HCT116 (cell line): ENCODE measurements around the gene MEGF8. TPM values are rescaled to one million over a fixed set of nuclear protein-coding genes. Genes with fewer than 3 reads are reported as not detected.

Experiments
- ATAC-seq: fragments of 200-7000 bp; cut with Tn5 transposase; 2 replicates; pipeline ENCODE4 v1.9.1; 2020; ENCODE audit warnings: mild to moderate bottlenecking, moderate library complexity
- Bru-seq: library from RNA; stranded (reverse); fragments of 400-500 nt; gene quantifications from one replicate; lab custom pipeline; 2021; lab: Mats Ljungman, UMichigan
- BruChase-seq, 2 experiments: library from RNA; stranded (reverse); fragments of 400-500 nt; gene quantifications; one replicate each; lab custom pipeline; 2021; lab: Mats Ljungman, UMichigan
- BruUV-seq: library from RNA; stranded (reverse); fragments of 400-500 nt; replicated peaks from 2 replicates; lab custom pipeline; 2021; lab: Mats Ljungman, UMichigan
- CTCF ChIA-PET: fragments of 300-600 bp; sonication (Branson Sonifier 250); formaldehyde crosslinking; loops from one replicate; lab custom pipeline; 2021; ENCODE audit warnings: antibody characterized with exemption; lab: Charles Lee
- POLR2A ChIA-PET: fragments of 300-600, 350-600 bp; sonication (Branson Sonifier 250); formaldehyde crosslinking; loops from one replicate; lab custom pipeline; 2021; ENCODE audit warnings: antibody characterized with exemption; lab: Charles Lee
- RAD21 ChIA-PET, 2 experiments: fragments of 300-600 bp; sonication (Branson Sonifier 250); formaldehyde crosslinking; loops; one replicate each; lab custom pipeline; 2023; ENCODE audit warnings: low total read pairs in 2 of 2; ENCODE audit not compliant: uncharacterized antibody in 2 of 2, unreplicated experiment in 2 of 2, low non-redundant PET in 1 of 2; lab: Charles Lee
- DNase-seq: peaks from one replicate; pipeline ENCODE4 v3.0.0-alpha.2; 2010; ENCODE audit warnings: low read depth, low spot score
- H2AFZ ChIP-seq: fragments of 200-600 bp; shearing (Covaris generic), sonication (generic); 2 replicates; pipeline ENCODE4 v1.6.1; 2017; ENCODE audit warnings: low read depth, mixed run types, mixed read lengths, antibody characterized with exemption, low read length; ENCODE audit not compliant: poor library complexity, severe bottlenecking
- H3K27ac ChIP-seq: 2 replicates; pipeline ENCODE4 v1.5.1; 2012; ENCODE audit warnings: low read depth, low read length
- H3K27me3 ChIP-seq: fragments of 200-600 bp; sonication (generic); 2 replicates; pipeline ENCODE4 v1.6.1; 2016; ENCODE audit warnings: mixed run types, low read length, mixed read lengths; ENCODE audit not compliant: insufficient read depth
- H3K36me3 ChIP-seq, 2 experiments: fragments of 200-500 bp in 1 of 2; fragments of 200-600 bp in 1 of 2; sonication (Bioruptor generic) in 1 of 2; sonication (generic) in 1 of 2; 2 replicates each; pipeline versions ENCODE4 v1.5.1 to v1.6.1; 2014 to 2016; ENCODE audit warnings: low read length in 2 of 2, inconsistent platforms in 1 of 2, mixed read lengths in 1 of 2, mixed run types in 1 of 2; ENCODE audit not compliant: insufficient read depth in 2 of 2, control insufficient read depth in 1 of 2
- H3K4me1 ChIP-seq, 2 experiments: fragments of 200-600 bp in 1 of 2; sonication (generic) in 1 of 2; 2 replicates each; pipeline versions ENCODE4 v1.5.1 to v1.6.1; 2012 to 2017; ENCODE audit warnings: low read length in 2 of 2, inconsistent platforms in 1 of 2, mild to moderate bottlenecking in 1 of 2, mixed read lengths in 1 of 2, mixed run types in 1 of 2, moderate library complexity in 1 of 2; ENCODE audit not compliant: insufficient read depth in 2 of 2, control insufficient read depth in 1 of 2
- H3K4me2 ChIP-seq: fragments of 200-600 bp; sonication (generic); 2 replicates; pipeline ENCODE4 v1.6.1; 2017; ENCODE audit warnings: mixed run types, low read length, mixed read lengths
- H3K4me3 ChIP-seq, 2 experiments: fragments of 200-600 bp in 1 of 2; sonication (generic) in 1 of 2; replicated peaks in 1 of 2; 2 replicates each; pipeline ENCODE4 v1.5.1; 2011 to 2016; ENCODE audit warnings: low read length in 2 of 2, control low read depth in 1 of 2, low read depth in 1 of 2, mild to moderate bottlenecking in 1 of 2, mixed read lengths in 1 of 2, mixed run types in 1 of 2
- H3K79me2 ChIP-seq: fragments of 200-600 bp; sonication (generic); 2 replicates; pipeline ENCODE4 v1.6.1; 2017; ENCODE audit warnings: mild to moderate bottlenecking, mixed run types, low read length, moderate library complexity, mixed read lengths; ENCODE audit not compliant: insufficient read depth
- H3K9ac ChIP-seq: fragments of 200-600 bp; sonication (generic); 2 replicates; pipeline ENCODE4 v1.6.1; 2016; ENCODE audit warnings: low read length, mixed read lengths
- H3K9me2 ChIP-seq: fragments of 200-600 bp; sonication (generic), shearing (Covaris generic); 2 replicates; pipeline ENCODE4 v1.6.1; 2017; ENCODE audit warnings: mixed run types, mild to moderate bottlenecking, moderate library complexity; ENCODE audit not compliant: insufficient read depth
- H3K9me3 ChIP-seq, 2 experiments: fragments of 200-500 bp in 1 of 2; fragments of 200-600 bp in 1 of 2; sonication (Bioruptor generic) in 1 of 2; sonication (generic) in 1 of 2; 2 replicates each; pipeline ENCODE4 v1.6.1; 2014 to 2017; ENCODE audit warnings: low read length in 2 of 2, mixed read lengths in 2 of 2, inconsistent platforms in 1 of 2, low read depth in 1 of 2, mild to moderate bottlenecking in 1 of 2, mixed run types in 1 of 2, moderate library complexity in 1 of 2; ENCODE audit not compliant: control insufficient read depth in 1 of 2, insufficient read depth in 1 of 2
- H4K20me1 ChIP-seq: fragments of 200-600 bp; sonication (generic), shearing (Covaris generic); 2 replicates; pipeline ENCODE4 v1.6.1; 2017; ENCODE audit warnings: mixed run types, mild to moderate bottlenecking, moderate library complexity; ENCODE audit not compliant: insufficient read depth
- EGR1 ChIP-seq: IDR thresholded peaks from 2 replicates; pipeline ENCODE4 v1.6.1; 2012; ENCODE audit warnings: low read depth
- EZH2phosphoT487 ChIP-seq: fragments of 200-600 bp; IDR thresholded peaks from 2 replicates; pipeline ENCODE4 v1.6.1; 2018; ENCODE audit warnings: antibody characterized with exemption, borderline replicate concordance
- POLR2A ChIP-seq: IDR thresholded peaks from 2 replicates; pipeline ENCODE4 v1.7.0; 2011; ENCODE audit warnings: borderline replicate concordance; ENCODE audit not compliant: insufficient read depth, insufficient read length; ENCODE audit errors: extremely low read depth
- POLR2AphosphoS5 ChIP-seq: IDR thresholded peaks from 2 replicates; pipeline ENCODE4 v1.6.1; 2011; ENCODE audit warnings: mild to moderate bottlenecking, low read depth, low read length, moderate library complexity
- SIN3A ChIP-seq: IDR thresholded peaks from 2 replicates; pipeline ENCODE4 v1.6.1; 2012; ENCODE audit warnings: low read depth
- SP1 ChIP-seq: IDR thresholded peaks from 2 replicates; pipeline ENCODE4 v1.6.1; 2012; ENCODE audit warnings: low read depth
- SRF ChIP-seq: IDR thresholded peaks from 2 replicates; pipeline ENCODE4 v1.6.1; 2012; ENCODE audit warnings: low read depth
- ZFX ChIP-seq: fragments of 450-650 bp; IDR thresholded peaks from 2 replicates; pipeline ENCODE4 v1.6.1; 2017
- intact Hi-C: fragments of 100-400 bp; cut with micrococcal nuclease; formaldehyde crosslinking; loops from 2 replicates; pipeline ENCODE4 v1.10.0; 2022
- long read RNA-seq: library from polyadenylated mRNA; unstranded; transcript quantifications from one replicate; pipeline ENCODE4 v2.0.0, GENCODE V29; 2021; ENCODE audit not compliant: unreplicated experiment
- polyA plus RNA-seq: library from polyadenylated mRNA; unstranded; fragments of >200 nt; gene quantifications from 2 replicates; pipeline ENCODE4 v1.2.1, GENCODE V29; 2012; ENCODE audit warnings: missing spikeins
- total RNA-seq: library from RNA; stranded (reverse); gene quantifications from one replicate; pipeline ENCODE4 v1.2.1, GENCODE V29; 2021; ENCODE audit not compliant: unreplicated experiment
- TF ChIP-seq, protein P1 (sequence below), 3 experiments: fragments of 200-600 bp in 1 of 3; sonication (generic) in 1 of 3; IDR thresholded peaks in 2 of 3; conservative IDR thresholded peaks in 1 of 3; 2 replicates each; pipeline ENCODE4 v1.5.1; 2012 to 2017; ENCODE audit warnings: low read depth in 2 of 3, low read length in 2 of 3, antibody characterized with exemption in 1 of 3, borderline replicate concordance in 1 of 3, control low read depth in 1 of 3, mild to moderate bottlenecking in 1 of 3, mixed read lengths in 1 of 3, mixed run types in 1 of 3, moderate library complexity in 1 of 3; ENCODE audit not compliant: insufficient read depth in 1 of 3

Gene MEGF8
- total RNA-seq (24.0 TPM), Bru-seq, nascent RNA (percentile 53 among the genes with signal in this experiment), BruChase-seq, experiment 1, labeled RNA remaining after a 6-hour chase (percentile 75 among the genes with signal in this experiment), BruChase-seq, experiment 2, labeled RNA remaining after a 2-hour chase (percentile 67 among the genes with signal in this experiment)
- 12.0 and 13.1 TPM in 2 replicates for polyA plus RNA-seq
- long read RNA-seq, partial matches to known transcripts: 13 of 45 reads
- long read RNA-seq, other reads (novel, unspliced or antisense): 32 of 45 reads

DNA sequence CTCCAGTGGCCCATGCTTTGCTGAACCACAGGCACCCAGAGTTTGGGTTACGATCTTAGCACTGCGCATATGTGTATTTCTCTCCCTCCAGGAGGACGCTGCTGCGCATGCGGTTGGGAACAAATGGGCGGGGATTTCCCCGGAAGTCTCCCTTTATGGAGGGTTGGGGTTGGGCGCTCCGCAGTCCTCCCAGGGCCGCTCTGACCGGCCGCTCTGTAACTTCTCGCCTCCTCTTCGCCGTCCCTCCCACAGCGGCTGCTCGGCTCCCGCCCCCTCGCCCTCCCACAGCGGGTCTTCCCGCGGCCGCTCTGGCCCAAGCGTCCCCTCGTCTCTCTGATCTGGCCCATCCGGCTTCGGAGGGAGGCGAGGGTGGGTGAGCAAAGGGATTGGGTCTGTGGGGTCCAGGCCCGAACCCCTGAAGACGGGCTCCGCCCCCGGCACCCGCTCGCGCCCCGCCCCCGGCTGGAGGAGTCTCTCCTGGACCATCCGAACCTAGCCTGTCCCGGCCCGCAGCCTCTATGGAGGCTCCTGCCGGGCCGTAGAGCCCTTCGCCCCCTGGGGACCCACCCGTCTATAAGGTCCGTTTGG is at the start of gene MEGF8:
TSS of gene MEGF8 (plus strand) at position 328 of the 588 bp plus-strand sequence. CDS start 609 bp downstream, outside the sequence.
- TF ChIP-seq ZFX (no peak; the same call in 1 of the 2 replicates), POLR2A (peak; percentile 31), EGR1 (peak; percentile 78), SP1 (peak; percentile 71), EZH2phosphoT487 (no peak), POLR2AphosphoS5 (peak; percentile 74), SIN3A (no peak), SRF (peak; percentile 100)
- TF ChIP-seq, protein P1, sequence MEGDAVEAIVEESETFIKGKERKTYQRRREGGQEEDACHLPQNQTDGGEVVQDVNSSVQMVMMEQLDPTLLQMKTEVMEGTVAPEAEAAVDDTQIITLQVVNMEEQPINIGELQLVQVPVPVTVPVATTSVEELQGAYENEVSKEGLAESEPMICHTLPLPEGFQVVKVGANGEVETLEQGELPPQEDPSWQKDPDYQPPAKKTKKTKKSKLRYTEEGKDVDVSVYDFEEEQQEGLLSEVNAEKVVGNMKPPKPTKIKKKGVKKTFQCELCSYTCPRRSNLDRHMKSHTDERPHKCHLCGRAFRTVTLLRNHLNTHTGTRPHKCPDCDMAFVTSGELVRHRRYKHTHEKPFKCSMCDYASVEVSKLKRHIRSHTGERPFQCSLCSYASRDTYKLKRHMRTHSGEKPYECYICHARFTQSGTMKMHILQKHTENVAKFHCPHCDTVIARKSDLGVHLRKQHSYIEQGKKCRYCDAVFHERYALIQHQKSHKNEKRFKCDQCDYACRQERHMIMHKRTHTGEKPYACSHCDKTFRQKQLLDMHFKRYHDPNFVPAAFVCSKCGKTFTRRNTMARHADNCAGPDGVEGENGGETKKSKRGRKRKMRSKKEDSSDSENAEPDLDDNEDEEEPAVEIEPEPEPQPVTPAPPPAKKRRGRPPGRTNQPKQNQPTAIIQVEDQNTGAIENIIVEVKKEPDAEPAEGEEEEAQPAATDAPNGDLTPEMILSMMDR (IDR thresholded peaks at IDR 0.05 in 2 of 3, conservative IDR thresholded peaks at IDR 0.05 in 1 of 3; ENCODE audit: borderline replicate concordance in 1 of 3, insufficient read depth in 1 of 3, low read depth in 2 of 3, low read length in 2 of 3): peak in 2 of 3 experiments; percentile 94; a peak in 4 of 6 replicates
- peak; percentile 97 for DNase-seq
- H3K36me3 ChIP-seq: no peaks in the 10 kb centered on the region
- H3K9ac ChIP-seq: peak within 1 kb of the TSS; percentile 86
- peak within 1 kb of the TSS; percentile 90 to 95 for H3K4me3 ChIP-seq
- no peaks in the 10 kb centered on the region for H3K27me3 ChIP-seq
- H2AFZ ChIP-seq: no peak within 1 kb of the TSS
- intact Hi-C loops: loop anchor here (1.0 kb wide), 2 partner anchors 82 to 217 kb away; no protein-coding TSS in a partner anchor
- peak; percentile 96 for ATAC-seq
- H3K9me3 ChIP-seq: no peaks in the 10 kb centered on the region
- peak within 1 kb of the TSS; percentile 93 for H3K4me2 ChIP-seq
- no TSS peak for BruUV-seq
- peaks cover 10 to 17% of the 10 kb centered on the region in 2 experiments for H3K4me1 ChIP-seq
- H3K27ac ChIP-seq: peak within 1 kb of the TSS; percentile 62
- H3K79me2 ChIP-seq: peaks cover 17% of the 10 kb centered on the region
- H3K9me2 ChIP-seq: no peaks in the 10 kb centered on the region
- ChIA-PET POLR2A (no interaction called here), CTCF (no interaction called here), RAD21 (no interaction called here)
- no peaks in the 10 kb centered on the region for H4K20me1 ChIP-seq
